ENCODE data around the gene SLC35B2.

Gene SLC35B2

DNA sequence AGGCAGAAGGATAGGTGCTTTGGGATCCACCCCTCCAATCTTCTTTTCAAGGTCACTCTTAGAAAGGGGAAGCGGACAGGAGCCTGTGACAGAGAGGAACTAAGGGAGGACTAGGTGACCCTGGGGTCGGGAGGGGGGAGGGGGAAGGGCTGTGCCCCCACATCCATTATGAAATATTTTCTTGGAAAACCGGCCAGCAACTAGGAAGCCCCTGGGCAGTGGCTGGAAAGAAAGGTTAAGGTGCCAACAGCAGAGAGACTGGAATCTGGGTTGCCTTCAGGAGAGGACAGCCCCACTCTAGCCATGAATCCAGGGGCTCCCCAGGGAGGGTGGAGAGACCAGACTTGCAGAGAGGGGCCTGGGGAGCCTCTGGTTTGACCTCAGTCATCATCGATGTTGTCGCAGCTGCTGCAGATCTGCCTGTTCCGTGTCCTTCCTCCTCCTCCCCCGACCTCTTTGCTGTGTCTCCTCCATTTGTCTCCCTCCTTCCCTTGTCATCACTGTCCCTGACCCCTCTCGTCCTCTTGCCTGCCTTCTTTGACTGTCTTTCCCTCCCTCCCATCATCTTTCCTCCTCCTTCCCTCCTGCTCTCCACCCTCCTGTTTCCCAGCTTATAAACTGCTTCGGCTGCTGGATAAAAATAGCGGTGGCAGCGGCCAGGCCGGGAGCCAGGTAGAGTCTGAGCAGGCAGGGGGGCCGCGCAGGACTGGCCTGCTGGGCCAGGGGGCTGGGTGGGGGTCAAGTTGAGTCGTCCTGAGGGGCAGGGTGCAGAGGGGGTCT, 30.8 kb downstream of the SLC35B2 start:
- Histone ChIP-seq H3K4me1 (peaks cover 24% of the 10 kb centered on the region), H3K9me3 (no peaks in the 10 kb centered on the region), H3K4me3 (no peak overlapping the region), H3K27me3 (ENCODE audit: low read depth) (no peaks in the 10 kb centered on the region), H3K36me3 (replicated peaks) (peaks cover 38% of the 10 kb centered on the region)
- DNase-seq (ENCODE audit: low spot score in 2 of 2): no peak
- in situ Hi-C loops (cut with MboI; ENCODE audit: low sequenced_read_pairs): no loop called here

DNA sequence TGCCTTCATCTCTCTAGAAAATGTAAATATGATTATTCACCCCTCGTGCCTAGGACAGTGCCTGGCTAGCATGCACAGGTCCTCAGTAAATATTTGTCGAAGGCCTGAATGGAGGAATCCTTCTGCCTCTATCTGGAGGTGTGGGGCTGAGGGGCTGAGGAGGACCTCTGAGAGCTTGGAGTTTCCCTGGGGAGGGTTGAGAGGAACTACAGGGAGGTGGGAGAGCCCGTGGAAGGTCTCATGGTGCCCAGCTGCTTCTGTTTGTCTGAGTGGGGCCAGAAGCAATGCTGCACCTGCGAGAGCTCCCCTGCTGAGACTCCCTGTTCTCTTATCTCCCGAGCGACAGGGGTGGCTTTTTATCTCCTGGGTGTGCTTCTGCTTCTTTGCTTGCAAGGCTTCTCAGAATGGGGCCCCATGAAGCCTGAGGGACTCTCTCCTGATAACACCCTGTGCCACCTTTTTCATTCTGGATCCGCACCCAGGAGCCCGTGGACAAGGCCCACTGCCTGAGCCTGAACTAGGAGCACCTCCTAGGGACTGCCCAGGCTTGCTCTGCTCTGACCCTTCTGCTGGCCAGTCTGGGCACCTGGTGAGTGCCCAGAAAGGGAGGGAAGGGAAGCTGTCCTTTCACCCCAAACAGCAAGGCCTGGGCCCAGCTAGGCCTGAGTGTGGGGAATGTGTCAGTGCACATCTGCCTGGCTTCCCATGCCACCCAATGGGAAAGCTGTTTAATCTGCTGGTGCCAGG, 31.6 kb downstream of the SLC35B2 start:
- H3K9me3 ChIP-seq: no peaks in the 10 kb centered on the region
- no peak overlapping the region for H3K4me3 ChIP-seq
- no peaks in the 10 kb centered on the region for H3K27me3 ChIP-seq (ENCODE audit: low read depth)
- H3K36me3 ChIP-seq (replicated peaks): peaks cover 30% of the 10 kb centered on the region
- H3K4me1 ChIP-seq: peaks cover 24% of the 10 kb centered on the region
- DNase-seq (ENCODE audit: low spot score in 2 of 2): no peak
- in situ Hi-C loops (cut with MboI; ENCODE audit: low sequenced_read_pairs): no loop called here

DNA sequence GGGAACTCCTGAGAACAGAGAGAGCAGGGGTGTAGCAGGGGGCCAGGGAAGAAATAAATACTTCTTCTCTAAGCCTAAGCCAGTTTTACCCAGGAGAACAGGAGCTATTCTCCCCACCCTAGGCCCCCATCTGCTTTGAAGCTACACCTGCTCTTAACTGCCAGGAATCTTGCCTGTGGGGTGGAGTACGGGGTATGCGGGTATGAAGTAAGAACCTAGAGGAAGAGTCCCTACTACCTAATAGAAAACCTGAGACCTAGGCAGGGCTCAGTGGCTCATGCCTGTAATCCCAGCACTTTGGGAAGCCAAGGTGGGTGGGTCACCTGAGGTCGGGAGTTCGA, 32.4 kb downstream of the SLC35B2 start:
- no peaks in the 10 kb centered on the region for H3K9me3 ChIP-seq
- in situ Hi-C loops (cut with MboI; ENCODE audit: low sequenced_read_pairs): no loop called here
- H3K4me1 ChIP-seq: peaks cover 24% of the 10 kb centered on the region
- peak overlapping the region; percentile 45 for H3K4me3 ChIP-seq
- DNase-seq (ENCODE audit: low spot score in 2 of 2): no peak
- H3K27me3 ChIP-seq (ENCODE audit: low read depth): no peaks in the 10 kb centered on the region
- H3K36me3 ChIP-seq (replicated peaks): peaks cover 24% of the 10 kb centered on the region

DNA sequence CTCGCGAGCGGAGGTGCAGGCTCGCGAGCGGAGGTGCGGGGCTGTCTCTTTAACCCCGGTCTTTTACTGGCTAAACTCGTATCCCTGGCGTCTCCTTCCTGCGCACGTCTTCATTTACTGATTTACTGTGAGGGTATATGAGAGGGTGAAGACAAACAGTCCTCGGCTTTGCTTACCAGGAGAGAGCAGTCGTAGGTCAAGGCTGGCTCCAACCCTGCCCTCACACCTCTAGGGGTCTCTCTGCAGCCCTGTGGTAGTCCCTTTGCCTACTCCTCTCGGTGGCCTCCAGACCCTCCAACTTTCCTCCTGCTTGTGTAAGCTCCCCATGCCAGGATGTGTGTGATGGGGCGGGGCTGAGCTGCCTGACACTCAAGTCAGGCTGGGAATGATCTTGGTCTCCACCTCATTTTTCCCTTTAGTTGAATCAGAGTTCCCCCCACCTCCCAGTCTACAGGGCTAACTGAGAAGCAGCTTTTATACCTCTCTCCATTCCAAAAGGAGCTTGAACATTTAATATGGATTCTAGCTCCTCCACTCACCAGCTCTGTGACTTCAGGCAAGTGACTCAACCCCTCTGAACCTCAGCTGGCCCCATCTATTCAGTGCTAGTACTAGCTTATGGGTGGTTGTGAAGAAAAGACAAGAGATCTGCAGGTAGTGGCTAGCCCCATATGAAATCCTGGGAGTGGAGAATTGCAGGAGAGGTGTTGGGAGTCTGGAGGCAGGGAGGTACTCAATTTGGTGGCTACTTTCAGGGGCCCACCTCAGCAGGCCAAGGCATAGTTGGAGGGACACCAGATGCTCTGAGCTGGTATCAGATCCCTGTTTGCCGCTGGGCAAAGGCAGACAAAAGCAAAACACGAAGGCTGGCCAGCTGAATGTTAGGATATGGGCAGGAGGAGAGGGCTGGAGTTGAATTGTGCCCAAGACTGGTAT, 33.0 kb downstream of the SLC35B2 start:
- Histone ChIP-seq H3K4me1 (peaks cover 25% of the 10 kb centered on the region), H3K9me3 (no peaks in the 10 kb centered on the region), H3K4me3 (peak overlapping the region; percentile 45), H3K27me3 (ENCODE audit: low read depth) (no peaks in the 10 kb centered on the region), H3K36me3 (replicated peaks) (peaks cover 18% of the 10 kb centered on the region)
- DNase-seq (ENCODE audit: low spot score in 2 of 2): peak; percentile 40 to 70
- in situ Hi-C loops (cut with MboI; ENCODE audit: low sequenced_read_pairs): no loop called here

DNA sequence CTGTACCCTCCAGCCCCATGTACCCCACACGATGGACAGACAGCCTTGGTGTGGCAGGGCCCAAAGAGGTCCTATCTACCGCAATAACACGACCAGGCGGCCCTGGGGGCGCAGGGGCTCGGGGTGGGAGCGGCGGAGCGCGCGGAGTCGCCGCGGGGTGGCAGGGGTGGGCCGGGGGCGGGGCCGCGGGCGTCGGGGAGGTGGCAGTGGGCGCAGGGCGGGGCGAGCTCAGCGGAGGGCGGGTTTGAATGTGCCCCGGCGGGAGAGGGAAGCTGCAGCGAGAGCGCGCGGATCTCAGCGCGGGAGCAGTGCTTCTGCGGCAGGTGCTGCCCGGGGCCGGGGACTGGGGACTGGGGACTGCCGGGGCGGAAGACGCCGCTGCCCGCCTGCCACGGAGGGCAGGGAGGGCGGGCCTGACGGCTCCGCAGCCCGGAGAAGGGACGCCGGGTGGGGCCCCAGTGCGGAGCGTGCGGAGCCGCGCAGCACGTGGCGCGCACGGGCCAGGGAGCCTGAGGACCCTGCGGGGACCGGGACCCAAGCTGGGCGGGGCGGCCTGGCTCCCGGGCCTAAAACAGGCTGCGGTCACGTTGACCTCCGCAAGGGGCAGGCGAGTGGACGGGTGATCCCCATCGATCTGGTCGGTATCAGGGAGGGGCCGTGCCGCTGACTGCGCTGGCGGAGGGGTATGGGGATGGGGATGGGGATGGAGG, 33.9 kb downstream of the SLC35B2 start, which contains the start of gene SLC29A1:
TSS of gene SLC29A1 (plus strand) at position 277 of the 710 bp plus-strand sequence. CDS start 3,719 bp downstream, outside the sequence.
- Histone ChIP-seq H3K27me3 (ENCODE audit: low read depth) (no peaks in the 10 kb centered on the region), H3K4me3 (peak within 1 kb of the TSS; percentile 45), H3K9me3 (no peaks in the 10 kb centered on the region), H3K36me3 (replicated peaks) (peaks cover 10% of the 10 kb centered on the region), H3K4me1 (peaks cover 32% of the 10 kb centered on the region)
- in situ Hi-C loops (cut with MboI; ENCODE audit: low sequenced_read_pairs): no loop called here
- peak; percentile 79 to 94 for DNase-seq (ENCODE audit: low spot score in 2 of 2)

DNA sequence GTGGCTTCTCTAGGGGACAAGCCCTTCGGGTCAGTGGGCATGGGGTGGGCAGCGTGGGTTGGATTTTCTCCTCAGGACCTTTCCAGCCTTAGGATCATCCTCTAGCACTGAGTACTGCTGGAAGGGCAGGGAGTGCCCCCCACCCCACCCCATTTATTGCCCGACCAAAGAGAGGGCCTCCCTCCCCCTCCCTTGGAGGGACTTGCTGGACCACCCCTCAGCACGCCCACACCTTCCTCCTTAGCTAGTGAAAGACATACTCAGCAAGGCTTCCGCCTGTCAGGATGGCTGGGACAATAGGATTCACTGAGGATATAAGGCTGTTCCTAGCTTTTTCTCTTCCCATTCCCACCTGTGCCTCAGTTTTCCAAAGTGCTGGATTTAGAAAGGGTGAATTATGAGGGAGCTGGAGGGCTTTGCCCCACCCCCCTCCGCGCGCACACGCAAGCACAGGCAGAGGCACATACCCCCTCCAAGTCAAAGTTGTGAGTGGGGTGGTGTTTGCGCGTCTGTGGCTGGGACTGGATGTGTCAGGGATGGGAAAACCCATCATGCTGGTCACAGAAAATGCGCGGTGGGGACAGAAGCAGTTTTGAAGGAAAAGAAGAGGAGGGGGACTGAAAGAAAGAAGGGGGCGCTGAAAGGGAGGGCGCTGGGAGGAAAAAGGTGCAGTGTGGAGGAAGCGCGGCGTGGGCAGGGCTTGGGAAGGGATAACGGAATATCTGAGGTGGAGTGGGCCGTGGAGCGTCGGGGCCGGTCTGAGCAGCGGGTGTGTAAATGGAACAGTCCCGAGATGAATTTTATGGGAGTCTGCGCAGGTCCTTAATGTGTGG, 34.6 kb downstream of the SLC35B2 start:
- in situ Hi-C loops (cut with MboI; ENCODE audit: low sequenced_read_pairs): no loop called here
- H3K9me3 ChIP-seq: no peaks in the 10 kb centered on the region

DNA sequence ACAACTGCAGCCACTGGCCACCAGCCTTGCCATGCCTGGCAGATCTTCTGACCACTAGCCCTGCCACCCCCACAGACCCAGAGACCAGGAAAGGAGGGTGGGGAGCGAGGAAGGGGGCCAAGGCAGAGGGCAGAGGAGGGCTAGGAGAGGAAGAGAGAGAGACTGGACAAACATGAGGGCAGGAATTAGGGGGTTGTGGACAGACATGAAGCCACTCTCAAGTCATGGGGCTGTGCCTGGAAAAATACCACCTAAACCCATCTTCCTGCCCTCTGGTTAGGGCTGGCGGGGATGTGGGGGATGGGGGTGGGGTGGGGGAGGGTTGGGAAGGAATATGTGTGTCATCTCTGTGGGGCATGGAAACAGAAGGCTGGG, 35.4 kb downstream of the SLC35B2 start:
- Histone ChIP-seq H3K36me3 (replicated peaks) (no peaks in the 10 kb centered on the region), H3K4me1 (peaks cover 37% of the 10 kb centered on the region), H3K4me3 (no peak overlapping the region), H3K27me3 (ENCODE audit: low read depth) (no peaks in the 10 kb centered on the region), H3K9me3 (no peaks in the 10 kb centered on the region)
- no peak for DNase-seq (ENCODE audit: low spot score in 2 of 2)
- in situ Hi-C loops (cut with MboI; ENCODE audit: low sequenced_read_pairs): no loop called here

More for the DNA sequence above, 34.6 kb downstream of the SLC35B2 start:
- no peaks in the 10 kb centered on the region for H3K27me3 ChIP-seq (ENCODE audit: low read depth)
- peak overlapping the region; percentile 45 for H3K4me3 ChIP-seq
- H3K36me3 ChIP-seq (replicated peaks): peaks cover 4% of the 10 kb centered on the region
- no peak for DNase-seq (ENCODE audit: low spot score in 2 of 2)
- H3K4me1 ChIP-seq: peaks cover 37% of the 10 kb centered on the region

DNA sequence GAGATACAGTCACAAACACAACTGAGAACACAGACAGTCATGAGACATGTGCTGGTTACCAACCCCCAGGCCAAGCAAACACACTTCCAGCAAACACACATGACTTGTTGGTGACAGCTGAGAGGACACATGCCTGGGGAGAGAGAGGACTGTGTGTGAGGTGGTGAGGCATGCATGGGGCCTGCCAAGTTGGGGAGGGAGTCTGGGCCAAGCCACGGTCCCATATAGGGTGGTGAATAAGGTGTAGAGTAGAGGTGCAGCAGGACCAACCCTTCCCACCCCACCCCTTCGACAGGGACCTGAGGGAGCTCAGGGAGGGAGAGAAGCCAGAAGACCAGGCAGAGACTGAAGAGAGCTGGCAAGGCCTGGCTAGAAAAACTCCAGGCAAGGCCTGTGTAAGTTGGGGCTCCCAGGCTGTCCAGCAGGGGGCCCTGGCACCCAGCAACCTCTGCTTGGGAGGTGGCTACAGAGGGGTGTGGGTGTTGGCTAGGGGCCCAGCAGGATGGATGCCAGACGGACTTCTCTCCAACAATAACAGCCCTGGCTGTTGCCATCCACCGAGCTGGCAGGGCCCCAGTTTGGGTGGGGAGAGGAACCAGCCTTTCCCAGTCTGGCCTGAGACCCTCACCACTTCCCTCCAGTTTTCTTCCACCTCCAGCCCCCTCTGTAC, 35.9 kb downstream of the SLC35B2 start:
- H3K4me3 ChIP-seq: no peak overlapping the region
- peak; percentile 59 to 86 for DNase-seq (ENCODE audit: low spot score in 2 of 2)
- H3K4me1 ChIP-seq: peaks cover 37% of the 10 kb centered on the region
- H3K9me3 ChIP-seq: no peaks in the 10 kb centered on the region
- no peaks in the 10 kb centered on the region for H3K27me3 ChIP-seq (ENCODE audit: low read depth)
- in situ Hi-C loops (cut with MboI; ENCODE audit: low sequenced_read_pairs): no loop called here
- H3K36me3 ChIP-seq (replicated peaks): no peaks in the 10 kb centered on the region

DNA sequence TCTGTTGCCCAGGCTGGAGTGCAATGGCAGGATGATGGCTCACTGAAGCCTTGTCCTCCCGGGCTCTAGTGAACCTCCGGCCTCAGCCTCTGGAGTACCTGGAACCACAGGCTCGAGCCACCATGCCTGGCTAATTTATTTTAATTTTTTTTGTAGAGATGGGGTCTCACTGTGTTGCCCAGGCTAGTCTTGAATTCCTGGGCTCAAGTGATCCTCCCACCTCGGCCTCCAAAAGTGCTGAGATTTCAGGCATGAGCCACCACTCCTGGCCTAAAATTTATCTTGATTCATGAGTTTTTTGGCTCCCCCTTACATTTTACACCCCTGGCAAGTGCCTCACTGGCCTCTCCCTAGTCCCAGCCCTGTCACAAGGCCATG, 36.4 kb downstream of the SLC35B2 start:
- no peaks in the 10 kb centered on the region for H3K36me3 ChIP-seq (replicated peaks)
- in situ Hi-C loops (cut with MboI; ENCODE audit: low sequenced_read_pairs): no loop called here
- peaks cover 35% of the 10 kb centered on the region for H3K4me1 ChIP-seq
- no peak for DNase-seq (ENCODE audit: low spot score in 2 of 2)
- H3K4me3 ChIP-seq: no peak overlapping the region
- no peaks in the 10 kb centered on the region for H3K9me3 ChIP-seq
- no peaks in the 10 kb centered on the region for H3K27me3 ChIP-seq (ENCODE audit: low read depth)

DNA sequence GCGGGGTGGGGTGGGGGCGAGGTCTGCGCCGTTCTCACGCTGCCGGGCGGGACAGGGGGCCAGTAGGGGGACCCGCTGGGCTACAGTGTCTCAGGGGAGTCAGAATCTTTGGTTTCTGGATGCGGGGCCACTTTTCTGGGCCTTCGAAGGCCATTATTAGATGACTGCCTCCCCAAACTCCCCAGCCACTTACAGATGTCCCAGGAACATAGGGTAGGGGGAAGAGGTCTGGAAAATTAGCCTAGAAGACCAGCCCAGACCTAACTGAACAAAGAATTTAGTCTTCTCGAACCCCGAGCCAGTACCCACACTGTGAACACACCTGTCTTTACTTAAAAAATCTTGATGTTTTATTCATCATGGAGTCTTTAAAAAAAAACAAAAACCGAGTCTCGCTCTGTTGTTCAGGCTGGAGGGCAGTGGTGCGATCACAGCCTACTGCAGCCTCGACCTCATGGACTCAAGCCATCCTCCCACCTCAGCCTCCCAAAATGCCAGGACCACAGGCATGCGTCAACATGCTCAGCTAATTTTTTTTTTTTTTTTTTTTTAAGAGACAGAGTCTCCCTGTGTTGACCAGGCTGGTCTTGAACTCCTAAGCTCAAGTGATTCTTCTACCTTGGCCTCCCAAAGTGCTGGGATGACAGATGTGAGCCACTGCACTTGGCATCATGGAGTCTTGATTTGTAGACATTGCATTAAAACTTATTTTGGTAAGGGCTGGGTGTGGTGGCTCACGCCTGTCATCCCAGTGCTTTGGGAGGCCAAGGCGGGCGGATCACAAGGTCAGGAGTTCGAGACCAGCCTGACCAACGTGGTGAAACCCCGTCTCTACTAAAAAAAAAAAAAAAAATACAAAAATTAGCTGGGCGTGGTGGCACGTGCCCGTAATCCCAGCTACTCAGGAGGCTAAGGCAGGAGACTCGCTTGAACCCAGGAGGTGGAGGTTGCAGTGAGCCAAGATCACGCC, 37.2 kb downstream of the SLC35B2 start:
- no peaks in the 10 kb centered on the region for H3K9me3 ChIP-seq
- H3K36me3 ChIP-seq (replicated peaks): no peaks in the 10 kb centered on the region
- H3K27me3 ChIP-seq (ENCODE audit: low read depth): no peaks in the 10 kb centered on the region
- peaks cover 30% of the 10 kb centered on the region for H3K4me1 ChIP-seq
- in situ Hi-C loops (cut with MboI; ENCODE audit: low sequenced_read_pairs): no loop called here
- DNase-seq (ENCODE audit: low spot score in 2 of 2): no peak
- peak overlapping the region; percentile 29 for H3K4me3 ChIP-seq

DNA sequence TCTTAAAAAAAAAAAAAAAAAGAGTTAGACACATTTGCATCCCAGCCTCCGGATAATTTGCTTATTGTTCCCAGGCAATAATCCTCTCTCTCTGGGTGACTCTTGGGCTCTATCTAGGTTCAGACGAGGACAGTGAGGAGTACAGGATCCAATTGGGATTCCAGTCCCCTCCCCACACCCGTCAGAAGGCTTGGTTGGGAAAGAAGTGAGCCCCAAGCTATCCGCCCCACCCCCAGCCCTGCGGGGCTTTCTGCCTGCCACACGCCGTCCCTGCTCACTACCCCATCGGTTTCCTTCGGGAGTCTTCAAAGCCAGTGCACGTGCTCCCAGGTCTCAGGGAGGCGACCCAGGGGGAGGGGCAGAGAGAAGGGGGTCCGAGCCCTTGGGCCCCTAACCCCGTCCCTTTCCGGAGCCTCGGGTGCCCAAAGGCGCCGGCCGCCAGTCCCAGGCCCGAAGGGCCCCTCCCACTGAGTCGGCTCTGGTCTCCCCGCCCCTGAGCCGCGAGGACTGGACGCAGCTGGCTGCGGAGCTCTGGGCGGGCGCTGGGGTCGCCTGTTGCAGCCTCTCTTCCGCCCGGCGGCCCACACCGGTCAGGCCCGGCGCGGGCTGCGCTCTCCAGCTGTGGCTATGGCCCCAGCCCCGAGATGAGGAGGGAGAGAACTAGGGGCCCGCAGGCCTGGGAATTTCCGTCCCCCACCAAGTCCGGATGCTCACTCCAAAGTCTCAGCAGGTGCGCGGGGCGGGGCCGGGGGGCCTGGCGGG, 38.1 kb downstream of the SLC35B2 start:
- Histone ChIP-seq H3K9me3 (no peaks in the 10 kb centered on the region), H3K27me3 (ENCODE audit: low read depth) (no peaks in the 10 kb centered on the region), H3K36me3 (replicated peaks) (no peaks in the 10 kb centered on the region), H3K4me3 (peak overlapping the region; percentile 29), H3K4me1 (peaks cover 22% of the 10 kb centered on the region)
- peak; percentile 74 to 85 for DNase-seq (ENCODE audit: low spot score in 2 of 2)
- in situ Hi-C loops (cut with MboI; ENCODE audit: low sequenced_read_pairs): no loop called here

Measured in HAP-1 (cell line).